Thyroid gland (tissue), 4 donors: ENCODE measurements around the gene INPP1.

ENCODE experiments used
- CTCF ChIP-seq, 6 experiments: fragments of 200-600 bp in 3 of 6; fragments of 450-650 bp in 3 of 6; sonication (generic) in 3 of 6; IDR thresholded peaks; one replicate each; pipeline ENCODE4 v1.5.1; 2016 to 2019; ENCODE audit warnings: antibody characterized with exemption in 6 of 6, mild to moderate bottlenecking in 2 of 6, inconsistent platforms in 1 of 6, moderate library complexity in 1 of 6
- POLR2A ChIP-seq, 2 donors: fragments of 450-650 bp; IDR thresholded peaks; one replicate each; pipeline ENCODE4 v1.6.1; 2017; ENCODE audit warnings: antibody characterized with exemption in 2 of 2, mild to moderate bottlenecking in 2 of 2, moderate library complexity in 1 of 2

- no peak for TF ChIP-seq CTCF (IDR thresholded peaks at IDR 0.05)
- TF ChIP-seq POLR2A (IDR thresholded peaks at IDR 0.05) = no peak
Observed at GRCh38 chr2:190367091-190367490, 23.7 kb downstream of the INPP1 start.
